H1 (cell line): Measurements from ENCODE around the gene C1orf115. TPM values are rescaled to one million over a fixed set of nuclear protein-coding genes. Genes with fewer than 3 reads are reported as not detected.

ENCODE experiments used
- CTCF ChIA-PET: fragments of 300-600 bp; sonication (Branson Sonifier 250); formaldehyde crosslinking; loops from one replicate; lab custom pipeline; 2021; ENCODE audit not compliant: partially characterized antibody; lab: Charles Lee
- POLR2A ChIA-PET: fragments of 300-600 bp; sonication (Branson Sonifier 250); formaldehyde crosslinking; loops from one replicate; lab custom pipeline; 2021; ENCODE audit warnings: inconsistent platforms; ENCODE audit not compliant: partially characterized antibody; lab: Charles Lee
- DNase-seq, 2 experiments: peaks; one replicate each; pipeline versions ENCODE4 v3.0.0 to v3.0.0-alpha.2; 2010 to 2022; ENCODE audit warnings: low spot score in 2 of 2, low read depth in 1 of 2, mixed read lengths in 1 of 2
- FAIRE-seq: peaks from 2 replicates; lab custom pipeline; 2011; peaks lifted over from hg19 to GRCh38; lab: Jason Lieb, UNC
- H2AFZ ChIP-seq: 2 replicates; pipeline ENCODE4 v1.8.1; 2012; ENCODE audit warnings: low read length, inconsistent platforms
- H2AK5ac ChIP-seq: 2 replicates; pipeline ENCODE4 v1.6.1; 2013; ENCODE audit warnings: low read depth, low read length
- H2BK120ac ChIP-seq: replicated peaks from 2 replicates; pipeline ENCODE3; 2013; ENCODE audit warnings: low read depth, low read length, inconsistent platforms
- H2BK12ac ChIP-seq: 2 replicates; pipeline ENCODE4 v1.6.1; 2013; ENCODE audit warnings: low read depth, low read length
- H2BK15ac ChIP-seq: 2 replicates; pipeline ENCODE4 v1.6.1; 2013; ENCODE audit warnings: low read length
- H2BK20ac ChIP-seq: 2 replicates; pipeline ENCODE4 v1.6.1; 2013; ENCODE audit warnings: low read length
- H2BK5ac ChIP-seq: 2 replicates; pipeline ENCODE4 v1.6.1; 2013; ENCODE audit warnings: low read depth, low read length
- H3K14ac ChIP-seq: 2 replicates; pipeline ENCODE4 v1.6.1; 2013; ENCODE audit warnings: inconsistent platforms; ENCODE audit not compliant: insufficient read length
- H3K18ac ChIP-seq: 2 replicates; pipeline ENCODE4 v1.6.1; 2013; ENCODE audit warnings: low read length; ENCODE audit errors: extremely low read depth
- H3K23ac ChIP-seq: 2 replicates; pipeline ENCODE4 v1.6.1; 2013; ENCODE audit warnings: inconsistent platforms; ENCODE audit not compliant: insufficient read length
- H3K23me2 ChIP-seq: 2 replicates; pipeline ENCODE4 v1.6.1; 2013; ENCODE audit warnings: low read depth, low read length
- H3K27ac ChIP-seq: 2 replicates; pipeline ENCODE4 v1.6.1; 2011; ENCODE audit warnings: low read depth, low read length, inconsistent platforms
- H3K27me3 ChIP-seq, 4 experiments: replicated peaks in 1 of 4; 1 replicate in 1 of 4; 2 replicates in 3 of 4; pipeline versions ENCODE4 v1.6.1 to v1.8.1; 2011 to 2013; ENCODE audit warnings: low read length in 3 of 4, mild to moderate bottlenecking in 3 of 4, inconsistent platforms in 2 of 4, mixed read lengths in 2 of 4, moderate library complexity in 1 of 4; ENCODE audit not compliant: control insufficient read depth in 3 of 4, insufficient read depth in 3 of 4; ENCODE audit errors: extremely low read depth in 1 of 4
- H3K36me3 ChIP-seq, 4 experiments: 2 replicates each; pipeline versions ENCODE4 v1.6.1 to v1.8.1; 2011 to 2013; ENCODE audit warnings: mild to moderate bottlenecking in 4 of 4, low read length in 3 of 4, moderate library complexity in 2 of 4, control low read depth in 1 of 4, inconsistent platforms in 1 of 4; ENCODE audit not compliant: insufficient read depth in 4 of 4, control insufficient read depth in 2 of 4
- H3K4ac ChIP-seq: replicated peaks from 2 replicates; pipeline ENCODE3; 2013; ENCODE audit warnings: low read length, low read depth, mixed read lengths, inconsistent platforms; ENCODE audit not compliant: insufficient read length
- H3K4me1 ChIP-seq, 4 experiments: replicated peaks in 1 of 4; 1 replicate in 1 of 4; 2 replicates in 3 of 4; pipeline versions ENCODE4 v1.6.1 to v1.8.1; 2011 to 2013; ENCODE audit warnings: low read length in 3 of 4, inconsistent platforms in 2 of 4, mixed read lengths in 1 of 4; ENCODE audit not compliant: insufficient read depth in 4 of 4, control insufficient read depth in 3 of 4
- H3K4me2 ChIP-seq, 2 experiments: 2 replicates each; pipeline versions ENCODE4 v1.6.1 to v1.8.1; 2011 to 2013; ENCODE audit warnings: low read depth in 2 of 2, low read length in 2 of 2, control low read depth in 1 of 2, inconsistent platforms in 1 of 2, mild to moderate bottlenecking in 1 of 2; ENCODE audit not compliant: insufficient read depth in 1 of 2
- H3K4me3 ChIP-seq, 4 experiments: fragments of 200-600, 300-600 bp in 1 of 4; sonication (generic), shearing (Covaris generic), sonication (Bioruptor Twin) in 1 of 4; 2 replicates each; pipeline versions ENCODE4 v1.5.1 to v1.8.1; 2011 to 2016; ENCODE audit warnings: low read length in 4 of 4, low read depth in 3 of 4, control low read depth in 2 of 4, inconsistent platforms in 2 of 4, mild to moderate bottlenecking in 2 of 4, mixed read lengths in 1 of 4, moderate library complexity in 1 of 4; ENCODE audit not compliant: insufficient read depth in 2 of 4; ENCODE audit errors: extremely low read depth in 1 of 4
- H3K56ac ChIP-seq: replicated peaks from 2 replicates; pipeline ENCODE3; 2013; ENCODE audit warnings: low read depth, mild to moderate bottlenecking, mixed read lengths, low read length, inconsistent platforms; ENCODE audit not compliant: insufficient read length
- H3K79me1 ChIP-seq: 2 replicates; pipeline ENCODE4 v1.6.1; 2013; ENCODE audit warnings: low read depth, low read length, control low read depth
- H3K79me2 ChIP-seq, 2 experiments: 2 replicates each; pipeline versions ENCODE4 v1.6.1 to v1.8.1; 2012 to 2013; ENCODE audit warnings: low read length in 2 of 2, mild to moderate bottlenecking in 2 of 2, inconsistent platforms in 1 of 2; ENCODE audit not compliant: insufficient read depth in 2 of 2, control insufficient read depth in 1 of 2
- H3K9ac ChIP-seq, 4 experiments: replicated peaks in 1 of 4; 1 replicate in 1 of 4; 2 replicates in 3 of 4; pipeline versions ENCODE4 v1.6.1 to v1.8.1; 2011 to 2013; ENCODE audit warnings: low read depth in 3 of 4, low read length in 3 of 4, control low read depth in 2 of 4, mild to moderate bottlenecking in 2 of 4, moderate library complexity in 2 of 4, inconsistent platforms in 1 of 4; ENCODE audit errors: extremely low read depth in 1 of 4
- H3K9me3 ChIP-seq, 2 experiments: 2 replicates each; pipeline versions ENCODE4 v1.6.1 to v1.8.1; 2012 to 2013; ENCODE audit warnings: mild to moderate bottlenecking in 2 of 2, moderate library complexity in 2 of 2, control low read depth in 1 of 2, inconsistent platforms in 1 of 2, low read depth in 1 of 2, low read length in 1 of 2, mixed read lengths in 1 of 2; ENCODE audit not compliant: insufficient read depth in 2 of 2
- H4K20me1 ChIP-seq, 2 experiments: replicated peaks in 1 of 2; 2 replicates each; pipeline versions ENCODE3 to v1.8.1; 2011 to 2013; ENCODE audit warnings: inconsistent platforms in 2 of 2, low read length in 2 of 2, mild to moderate bottlenecking in 1 of 2; ENCODE audit not compliant: insufficient read depth in 2 of 2, control insufficient read depth in 1 of 2
- H4K5ac ChIP-seq: 2 replicates; pipeline ENCODE4 v1.6.1; 2013; ENCODE audit warnings: low read length, low read depth, mixed read lengths, inconsistent platforms; ENCODE audit not compliant: insufficient read length
- H4K8ac ChIP-seq: 2 replicates; pipeline ENCODE4 v1.8.0; 2013; ENCODE audit warnings: mild to moderate bottlenecking, moderate library complexity, low read length, inconsistent platforms; ENCODE audit not compliant: insufficient read depth; ENCODE audit errors: extremely low read depth
- H4K91ac ChIP-seq: replicated peaks from 2 replicates; pipeline ENCODE3; 2013; ENCODE audit warnings: low read length, mixed read lengths, inconsistent platforms; ENCODE audit not compliant: insufficient read length
- HDAC6 ChIP-seq: IDR thresholded peaks from one replicate; pipeline ENCODE4 v1.7.1; 2012; ENCODE audit warnings: low read depth, mild to moderate bottlenecking, inconsistent platforms, low read length, moderate library complexity
- KDM1A ChIP-seq: fragments of 200-600, 300-600 bp; sonication (generic); IDR thresholded peaks from 2 replicates; pipeline ENCODE4 v1.7.1; 2016; ENCODE audit warnings: mild to moderate bottlenecking, low read length, borderline replicate concordance
- PHF8 ChIP-seq: fragments of 200-600 bp; sonication (generic); conservative IDR thresholded peaks from 2 replicates; pipeline ENCODE4 v1.7.1; 2012; ENCODE audit warnings: low read depth, mild to moderate bottlenecking, inconsistent platforms, low read length, moderate library complexity
- POLR2A ChIP-seq, 2 experiments: IDR thresholded peaks; 1 replicate in 1 of 2; 2 replicates in 1 of 2; pipeline ENCODE4 v1.6.1; 2011; ENCODE audit warnings: low read depth in 2 of 2, low read length in 2 of 2, mild to moderate bottlenecking in 2 of 2; ENCODE audit errors: control extremely low read depth in 1 of 2
- POLR2AphosphoS5 ChIP-seq: IDR thresholded peaks from 2 replicates; pipeline ENCODE4 v1.6.1; 2011; ENCODE audit warnings: low read depth, low read length
- SIX5 ChIP-seq: IDR thresholded peaks from 2 replicates; pipeline ENCODE4 v1.6.1; 2011; ENCODE audit warnings: mild to moderate bottlenecking, low read depth, low read length
- WGBS, 2 experiments: shearing (Covaris generic) in 1 of 2; methylation state at CpG; one replicate each; pipeline versions ENCODE4 v1.1.6 to v1.1.7; 2013 to 2015; ENCODE audit warnings: low lambda C conversion rate in 2 of 2, mixed read lengths in 2 of 2, inconsistent platforms in 1 of 2, low coverage in 1 of 2, missing lambda C conversion rate in 1 of 2; ENCODE audit not compliant: insufficient replicate concordance in 2 of 2, insufficient coverage in 1 of 2, insufficient read length in 1 of 2; ENCODE audit errors: extremely low coverage in 1 of 2, missing lambda C conversion rate in 1 of 2; 5-methylcytosine and 5-hydroxymethylcytosine counted together
- long read RNA-seq, 2 experiments: library from RNA in 1 of 2; library from capped mRNA in 1 of 2; stranded (forward); transcript quantifications; one replicate each; pipeline ENCODE4 v2.0.0, GENCODE V29; 2021; ENCODE audit warnings: inconsistent platforms in 1 of 2
- polyA minus RNA-seq, 3 experiments: library from RNA; depleted of rRNA, polyadenylated mRNA; stranded (reverse); fragments of >200 nt; gene quantifications; 1 replicate in 2 of 3; 2 replicates in 1 of 3; pipeline ENCODE4 v1.2.3, GENCODE V29; 2011
- polyA plus RNA-seq, 7 experiments: library from polyadenylated mRNA; depleted of rRNA in 3 of 7; stranded (reverse) in 5 of 7; unstranded in 2 of 7; fragments of >200 nt in 5 of 7; fragments of 200-250 nt in 2 of 7; gene quantifications; 1 replicate in 5 of 7; 2 replicates in 1 of 7; 4 replicates in 1 of 7; pipeline versions ENCODE4 v1.2.1 to v1.2.3, GENCODE V29; 2011 to 2013; ENCODE audit warnings: missing spikeins in 2 of 7, mixed read lengths in 2 of 7
- total RNA-seq: library from RNA; stranded (reverse); fragmentation: NEBNext Ultra II Directional; extraction: Animal tissue kit (Norgen Biotek cat#: 25700); gene quantifications from 2 replicates; pipeline ENCODE4 v1.2.1, GENCODE V29; 2021
- TF ChIP-seq, protein P1 (sequence below): IDR thresholded peaks from 2 replicates; pipeline ENCODE4 v1.6.1; 2012; ENCODE audit warnings: inconsistent platforms

C1orf115 gene, protein sequence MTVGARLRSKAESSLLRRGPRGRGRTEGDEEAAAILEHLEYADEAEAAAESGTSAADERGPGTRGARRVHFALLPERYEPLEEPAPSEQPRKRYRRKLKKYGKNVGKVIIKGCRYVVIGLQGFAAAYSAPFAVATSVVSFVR
- 5.6 and 6.4 TPM in 2 replicates for total RNA-seq
- polyA plus RNA-seq (2011; rRNA removed) = 3.5 and 3.9 TPM in 2 replicates
- 5.8 TPM for polyA plus RNA-seq (2011; cell fraction: cytosol; rRNA removed)
- 3.1 TPM for polyA plus RNA-seq (2011; cell fraction: nucleus; rRNA removed)
- polyA plus RNA-seq (2012, experiment 1 of 2) = 6.4 to 8.8 TPM (median 7.5 TPM) in 4 replicates
- 3.1 TPM for polyA plus RNA-seq (2012, experiment 2 of 2)
- 3.6 TPM for polyA plus RNA-seq (2013, experiment 1 of 2)
- polyA plus RNA-seq (2013, experiment 2 of 2) = 3.7 TPM
- 4.5 and 4.6 TPM in 2 replicates for polyA minus RNA-seq (2011; rRNA and poly(A)+ RNA removed)
- polyA minus RNA-seq (2011; cell fraction: cytosol; rRNA and poly(A)+ RNA removed) = 2.7 TPM
- 2.5 TPM for polyA minus RNA-seq (2011; cell fraction: nucleus; rRNA and poly(A)+ RNA removed)
- long read RNA-seq, experiment 1, partial matches to known transcripts = 0 of 4 reads
- long read RNA-seq, experiment 1, other reads (novel, unspliced or antisense) = 3 of 4 reads
- long read RNA-seq, experiment 2, partial matches to known transcripts = 0 of 2 reads
- long read RNA-seq, experiment 2, other reads (novel, unspliced or antisense) = 2 of 2 reads

DNA sequence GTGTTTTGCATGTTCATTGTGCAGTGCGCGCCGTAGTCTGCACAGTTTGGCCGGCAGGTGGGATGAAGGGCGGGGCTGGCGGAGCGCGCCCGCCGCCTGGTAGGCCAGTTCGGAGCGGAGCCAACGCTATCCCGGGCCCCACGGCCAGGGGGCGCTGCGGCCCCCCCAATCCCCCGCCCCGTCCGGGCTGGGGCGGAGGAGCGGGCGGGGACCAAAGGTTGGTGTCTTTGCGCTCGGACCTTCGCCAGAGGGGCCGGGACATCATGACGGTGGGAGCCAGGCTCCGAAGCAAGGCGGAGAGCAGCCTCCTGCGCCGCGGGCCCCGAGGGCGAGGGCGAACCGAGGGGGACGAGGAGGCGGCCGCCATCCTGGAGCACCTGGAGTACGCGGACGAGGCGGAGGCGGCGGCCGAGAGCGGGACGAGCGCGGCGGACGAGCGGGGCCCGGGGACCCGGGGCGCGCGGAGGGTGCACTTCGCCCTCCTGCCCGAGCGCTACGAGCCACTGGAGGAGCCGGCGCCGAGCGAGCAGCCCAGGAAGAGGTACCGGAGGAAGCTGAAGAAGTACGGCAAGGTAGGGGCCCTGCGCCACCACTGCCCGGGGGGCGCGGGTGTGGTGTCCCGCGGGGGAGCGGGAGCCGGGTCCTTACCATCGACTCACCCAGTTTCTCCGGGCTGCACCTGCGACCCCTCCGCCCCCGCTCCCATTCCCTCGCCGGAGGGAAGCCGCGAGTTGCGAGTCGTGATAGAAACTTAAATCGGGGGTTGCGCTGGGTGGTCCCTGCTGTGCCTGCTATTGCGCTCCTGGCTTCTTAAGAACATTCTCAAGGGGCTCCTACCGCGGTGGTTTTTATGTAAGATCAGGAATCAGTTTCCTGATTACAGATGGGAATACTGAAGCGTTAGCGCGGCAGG, at the start of gene C1orf115:
Gene C1orf115 (plus strand): TSS at position 224 of the 913 bp plus-strand sequence. CDS start 40 bp downstream, at position 264.
- Histone ChIP-seq H3K23me2 (peaks cover 4% of the 10 kb centered on the region), H3K27me3 (peaks cover 0 to 22% (median 14%) of the 10 kb centered on the region in 4 experiments; a peak in 6 of 7 replicates), H3K79me2 (no peaks in the 10 kb centered on the region), H3K4me3 (peak within 1 kb of the TSS; percentile 46 to 73 (median 57)), H3K56ac (peak within 1 kb of the TSS; percentile 54), H3K14ac (no peak within 1 kb of the TSS), H3K18ac (peak within 1 kb of the TSS; percentile 72; the same call in 1 of the 2 replicates), H2BK12ac (peak within 1 kb of the TSS; percentile 86; the same call in 1 of the 2 replicates), H3K4ac (no peak within 1 kb of the TSS), H3K4me2 (peak within 1 kb of the TSS; percentile 63 to 86), H2AFZ (peak within 1 kb of the TSS; percentile 99), H2BK15ac (no peak within 1 kb of the TSS), H3K4me1 (peaks cover 0 to 3% (median 1%) of the 10 kb centered on the region in 4 experiments; a peak in 3 of 7 replicates), H3K79me1 (no peaks in the 10 kb centered on the region), H3K9ac (peak within 1 kb of the TSS; percentile 42 to 80 (median 54)), H3K27ac (no peak within 1 kb of the TSS), H2BK20ac (no peak within 1 kb of the TSS), H3K36me3 (no peaks in the 10 kb centered on the region), H4K91ac (no peak within 1 kb of the TSS), H4K8ac (peak within 1 kb of the TSS; percentile 41; the same call in 1 of the 2 replicates), H4K20me1 (peaks cover 0 to 2% of the 10 kb centered on the region in 2 experiments), H2BK5ac (peak within 1 kb of the TSS; percentile 68; the same call in 1 of the 2 replicates), H3K23ac (no peak within 1 kb of the TSS), H3K9me3 (no peaks in the 10 kb centered on the region), H2AK5ac (no peak within 1 kb of the TSS), H2BK120ac (no peak within 1 kb of the TSS), H4K5ac (no peak within 1 kb of the TSS)
- DNase-seq = peak; percentile 44 to 96
- FAIRE-seq = no peak
- POLR2A ChIA-PET = interaction anchor here (1.8 to 2.5 kb wide), 2 partner anchors 58 to 95 kb away, joined by 6 to 8 read pairs; partner anchors contain the start of genes MTARC1 and MTARC2
- CTCF ChIA-PET = interaction anchor here (1.0 to 7.2 kb wide), 11 partner anchors 9 to 109 kb away, joined by 3 to 36 read pairs (median 7); no protein-coding TSS in a partner anchor
- 3% methylated on average over 52 of the region's 96 CpGs; no CpG with 5 or more reads in 1 of the 2 experiments for WGBS, 2 experiments
- TF ChIP-seq PHF8 = peak; percentile 68; the same call in 1 of the 2 replicates
- TF ChIP-seq KDM1A = no peak
- TF ChIP-seq POLR2A (IDR thresholded peaks at IDR 0.05; ENCODE audit: control extremely low read depth in 1 of 2, low read depth in 2 of 2, low read length in 2 of 2) = peak in 1 of 2 experiments; percentile 58; a peak in 2 of 3 replicates
- no peak for TF ChIP-seq HDAC6
- TF ChIP-seq, protein P1, sequence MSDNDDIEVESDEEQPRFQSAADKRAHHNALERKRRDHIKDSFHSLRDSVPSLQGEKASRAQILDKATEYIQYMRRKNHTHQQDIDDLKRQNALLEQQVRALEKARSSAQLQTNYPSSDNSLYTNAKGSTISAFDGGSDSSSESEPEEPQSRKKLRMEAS = 0 out of 2 replicates have a peak, but pooled peaks have one; percentile 15
- TF ChIP-seq SIX5 = no peak
- TF ChIP-seq POLR2AphosphoS5 = peak; percentile 47; the same call in 1 of the 2 replicates
